ENCODE results near the gene TADA2B. TPM values are rescaled to one million over a fixed set of nuclear protein-coding genes. Genes with fewer than 3 reads are reported as not detected.

TADA2B gene
- total RNA-seq, 1 donor from 2014 or later: 21.2 TPM

DNA sequence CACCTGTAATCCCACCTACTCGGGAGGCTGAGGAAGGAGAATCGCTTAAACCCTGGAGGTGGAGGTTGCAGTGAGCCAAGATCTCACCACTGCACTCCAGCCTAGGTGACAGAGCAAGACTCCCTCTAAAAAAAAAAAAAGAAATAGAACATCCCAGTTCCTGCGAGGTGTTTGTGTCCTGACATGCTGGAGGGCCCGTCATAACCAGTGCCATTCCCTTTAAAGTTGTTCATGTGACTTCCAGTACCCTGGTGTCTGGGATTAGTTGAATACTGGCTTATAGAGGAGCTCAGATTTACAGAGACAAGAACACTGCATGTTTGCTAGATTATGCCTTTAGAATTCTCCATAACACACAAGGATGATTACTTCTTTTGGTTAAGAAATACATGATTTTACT is 37.6 kb upstream of the TADA2B start:
- Mint-ChIP-seq H3K27ac (no peak overlapping the region), H3K9me3 (ENCODE audit: low read depth) (no peaks in the 10 kb centered on the region), H3K36me3 (ENCODE audit: insufficient read depth) (peaks cover 26% of the 10 kb centered on the region), H3K4me1 (ENCODE audit: low read depth) (no peaks in the 10 kb centered on the region), H3K4me3 (ENCODE audit: low read depth) (no peak overlapping the region), H3K27me3 (no peaks in the 10 kb centered on the region)
- TF ChIP-seq, protein P1, sequence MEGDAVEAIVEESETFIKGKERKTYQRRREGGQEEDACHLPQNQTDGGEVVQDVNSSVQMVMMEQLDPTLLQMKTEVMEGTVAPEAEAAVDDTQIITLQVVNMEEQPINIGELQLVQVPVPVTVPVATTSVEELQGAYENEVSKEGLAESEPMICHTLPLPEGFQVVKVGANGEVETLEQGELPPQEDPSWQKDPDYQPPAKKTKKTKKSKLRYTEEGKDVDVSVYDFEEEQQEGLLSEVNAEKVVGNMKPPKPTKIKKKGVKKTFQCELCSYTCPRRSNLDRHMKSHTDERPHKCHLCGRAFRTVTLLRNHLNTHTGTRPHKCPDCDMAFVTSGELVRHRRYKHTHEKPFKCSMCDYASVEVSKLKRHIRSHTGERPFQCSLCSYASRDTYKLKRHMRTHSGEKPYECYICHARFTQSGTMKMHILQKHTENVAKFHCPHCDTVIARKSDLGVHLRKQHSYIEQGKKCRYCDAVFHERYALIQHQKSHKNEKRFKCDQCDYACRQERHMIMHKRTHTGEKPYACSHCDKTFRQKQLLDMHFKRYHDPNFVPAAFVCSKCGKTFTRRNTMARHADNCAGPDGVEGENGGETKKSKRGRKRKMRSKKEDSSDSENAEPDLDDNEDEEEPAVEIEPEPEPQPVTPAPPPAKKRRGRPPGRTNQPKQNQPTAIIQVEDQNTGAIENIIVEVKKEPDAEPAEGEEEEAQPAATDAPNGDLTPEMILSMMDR (IDR thresholded peaks at IDR 0.05; ENCODE audit: unreplicated experiment): no peak
- DNase-seq (ENCODE audit: low spot score, unreplicated experiment): no peak

DNA sequence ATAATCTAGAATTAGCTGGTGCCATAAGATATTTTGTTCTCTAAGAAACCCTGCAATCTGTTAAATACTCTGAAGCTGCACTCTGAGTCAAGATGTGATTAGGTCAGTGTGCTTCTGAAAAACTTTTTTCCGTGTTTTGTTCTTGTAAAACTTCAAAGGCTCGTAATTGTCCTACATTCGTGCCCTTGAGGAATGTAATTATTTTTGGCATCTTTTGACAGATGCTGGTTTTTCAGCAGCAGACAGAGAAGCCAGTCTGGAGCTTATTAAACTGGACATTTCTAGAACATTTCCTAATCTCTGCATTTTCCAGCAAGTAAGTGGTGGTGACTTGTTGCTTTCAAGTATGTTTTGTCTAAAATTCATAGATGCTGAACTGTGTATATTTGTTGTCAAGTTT is 36.8 kb upstream of the TADA2B start:
- Mint-ChIP-seq H3K27me3 (no peaks in the 10 kb centered on the region), H3K9me3 (ENCODE audit: low read depth) (no peaks in the 10 kb centered on the region), H3K27ac (no peak overlapping the region), H3K36me3 (ENCODE audit: insufficient read depth) (peaks cover 22% of the 10 kb centered on the region), H3K4me1 (ENCODE audit: low read depth) (no peaks in the 10 kb centered on the region), H3K4me3 (ENCODE audit: low read depth) (no peak overlapping the region)
- TF ChIP-seq, protein P1 (IDR thresholded peaks at IDR 0.05; ENCODE audit: unreplicated experiment): no peak
- no peak for DNase-seq (ENCODE audit: low spot score, unreplicated experiment)

DNA sequence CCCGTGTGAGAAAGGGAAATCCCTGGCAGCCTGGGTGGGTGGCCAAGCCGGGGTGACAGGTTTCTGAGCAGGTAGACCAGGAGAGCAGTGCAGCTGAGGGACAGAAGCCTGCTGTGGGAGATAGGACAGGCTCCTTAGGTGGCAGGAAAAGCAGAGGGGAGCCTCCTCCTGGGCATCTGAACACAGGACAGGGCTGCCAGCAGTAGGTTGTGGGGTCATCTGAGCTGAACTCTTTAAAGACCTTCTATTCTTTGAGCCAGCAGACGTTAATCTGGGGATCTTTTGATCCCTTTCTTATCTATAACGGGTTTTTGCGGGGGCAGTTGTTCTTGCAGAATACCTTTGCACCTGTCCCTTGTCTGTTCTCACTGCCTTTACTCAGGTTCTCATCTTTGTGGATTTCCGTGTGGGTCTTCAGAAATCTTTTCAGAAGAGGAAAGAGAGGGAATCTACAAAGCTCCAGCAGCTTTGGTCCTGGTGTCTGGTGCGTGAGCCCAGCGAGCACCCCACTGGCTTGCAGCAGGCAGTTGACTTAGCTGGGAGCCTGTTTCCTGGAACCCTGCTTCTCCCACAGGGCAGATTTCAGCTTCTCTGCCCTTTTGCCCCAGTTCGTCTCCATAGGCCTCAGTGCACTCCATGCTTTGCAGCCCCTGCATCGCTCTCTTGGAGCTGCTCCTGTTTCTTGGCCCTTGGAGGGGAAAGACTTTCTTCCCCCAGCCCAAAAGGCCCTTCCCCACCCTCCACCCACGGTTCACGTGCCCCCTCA is 35.8 kb upstream of the TADA2B start:
- Mint-ChIP-seq H3K4me1 (ENCODE audit: low read depth) (no peaks in the 10 kb centered on the region), H3K4me3 (ENCODE audit: low read depth) (no peak overlapping the region), H3K36me3 (ENCODE audit: insufficient read depth) (peaks cover 18% of the 10 kb centered on the region), H3K27ac (no peak overlapping the region), H3K9me3 (ENCODE audit: low read depth) (no peaks in the 10 kb centered on the region), H3K27me3 (no peaks in the 10 kb centered on the region)
- TF ChIP-seq, protein P1 (IDR thresholded peaks at IDR 0.05; ENCODE audit: unreplicated experiment): no peak
- DNase-seq (ENCODE audit: low spot score, unreplicated experiment): no peak

DNA sequence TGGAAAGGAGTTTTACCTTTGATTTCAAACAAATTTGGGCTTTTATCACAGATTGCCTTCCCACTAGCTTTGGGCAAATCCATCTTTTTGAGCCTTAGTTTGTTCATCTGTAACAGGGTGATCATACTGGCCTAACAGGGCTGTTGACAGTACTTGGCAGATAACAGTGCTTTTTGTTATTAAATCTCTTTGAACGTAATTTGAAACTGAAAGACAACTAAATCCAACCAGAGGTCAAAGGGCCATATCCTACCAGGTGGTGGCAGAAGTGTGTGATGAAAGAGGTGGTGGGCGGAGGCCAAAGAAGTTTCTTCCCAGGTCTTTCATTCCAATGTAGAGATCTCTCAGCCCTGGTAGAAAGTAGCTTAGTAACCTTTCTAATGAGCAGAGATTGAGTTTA is 35.2 kb upstream of the TADA2B start:
- DNase-seq (ENCODE audit: low spot score, unreplicated experiment): no peak

DNA sequence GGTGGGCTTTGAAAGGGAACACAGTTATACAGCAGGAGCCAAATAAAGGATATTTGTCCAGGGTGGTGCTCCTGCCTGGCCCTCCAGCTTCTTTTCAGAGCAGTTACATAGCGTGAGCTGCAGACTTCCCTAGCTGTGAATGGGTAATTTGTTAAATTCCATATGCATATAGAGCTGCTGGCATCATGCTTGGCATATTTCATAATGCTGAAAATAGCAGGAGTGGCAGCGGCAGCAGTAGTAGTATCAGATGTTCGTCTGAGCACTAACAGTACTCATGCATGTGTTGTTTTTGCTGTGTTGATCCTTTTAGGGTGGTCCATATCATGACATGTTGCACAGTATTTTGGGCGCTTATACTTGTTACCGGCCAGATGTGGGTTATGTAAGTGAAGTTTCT is 33.6 kb upstream of the TADA2B start:
- TF ChIP-seq, protein P1 (IDR thresholded peaks at IDR 0.05; ENCODE audit: unreplicated experiment): no peak
- DNase-seq (ENCODE audit: low spot score, unreplicated experiment): no peak
- peaks cover 21% of the 10 kb centered on the region for H3K36me3 Mint-ChIP-seq (ENCODE audit: insufficient read depth)
- no peak overlapping the region for H3K27ac Mint-ChIP-seq
- no peaks in the 10 kb centered on the region for H3K27me3 Mint-ChIP-seq
- no peaks in the 10 kb centered on the region for H3K9me3 Mint-ChIP-seq (ENCODE audit: low read depth)
- no peaks in the 10 kb centered on the region for H3K4me1 Mint-ChIP-seq (ENCODE audit: low read depth)
- no peak overlapping the region for H3K4me3 Mint-ChIP-seq (ENCODE audit: low read depth)

More for the DNA sequence above, 35.2 kb upstream of the TADA2B start:
- Mint-ChIP-seq H3K4me1 (ENCODE audit: low read depth) (no peaks in the 10 kb centered on the region), H3K27ac (no peak overlapping the region), H3K27me3 (no peaks in the 10 kb centered on the region), H3K36me3 (ENCODE audit: insufficient read depth) (peaks cover 18% of the 10 kb centered on the region), H3K9me3 (ENCODE audit: low read depth) (no peaks in the 10 kb centered on the region), H3K4me3 (ENCODE audit: low read depth) (no peak overlapping the region)
- TF ChIP-seq, protein P1 (IDR thresholded peaks at IDR 0.05; ENCODE audit: unreplicated experiment): no peak
